Karpas-422 (cell line): ENCODE data around the gene BCLAF1. TPM values are rescaled to one million over a fixed set of nuclear protein-coding genes. Genes with fewer than 3 reads are reported as not detected.

Experiments
- small RNA-seq: library from RNA; depleted of rRNA; stranded (forward); fragments of <200 nt; gene quantifications from one replicate; pipeline ENCODE3, GENCODE V24; 2014
- total RNA-seq: library from RNA; depleted of rRNA; stranded (reverse); fragments of >200 nt; shearing (Covaris generic); gene quantifications from 2 replicates; pipeline ENCODE4 v1.2.3, GENCODE V29; 2014; ENCODE audit warnings: low replicate concordance; rRNA removed

The BCLAF1 gene
- total RNA-seq, 1 experiment from 2014 or later = 177 TPM

Small RNAs within 50 kb of the gene (small RNA-seq; reads per million reads assigned to genes)
- not detected for gene AL023284.1

Other genes with a start within 250 kb of the BCLAF1 start
- 4.3 and 7.2 TPM in 2 replicates for gene MTFR2, start 39.5 kb downstream of the BCLAF1 start, total RNA-seq